HCT116 (cell line): ENCODE measurements around the gene DAPK2. TPM values are rescaled to one million over a fixed set of nuclear protein-coding genes. Genes with fewer than 3 reads are reported as not detected.

ENCODE experiments used
- ATAC-seq: fragments of 200-7000 bp; cut with Tn5 transposase; 2 replicates; pipeline ENCODE4 v1.9.1; 2020; ENCODE audit warnings: mild to moderate bottlenecking, moderate library complexity
- BruUV-seq: library from RNA; stranded (reverse); fragments of 400-500 nt; replicated peaks from 2 replicates; lab custom pipeline; 2021; lab: Mats Ljungman, UMichigan
- CTCF ChIA-PET: fragments of 300-600 bp; sonication (Branson Sonifier 250); formaldehyde crosslinking; loops from one replicate; lab custom pipeline; 2021; ENCODE audit warnings: antibody characterized with exemption; lab: Charles Lee
- POLR2A ChIA-PET: fragments of 300-600, 350-600 bp; sonication (Branson Sonifier 250); formaldehyde crosslinking; loops from one replicate; lab custom pipeline; 2021; ENCODE audit warnings: antibody characterized with exemption; lab: Charles Lee
- RAD21 ChIA-PET, 2 experiments: fragments of 300-600 bp; sonication (Branson Sonifier 250); formaldehyde crosslinking; loops; one replicate each; lab custom pipeline; 2023; ENCODE audit warnings: low total read pairs in 2 of 2; ENCODE audit not compliant: uncharacterized antibody in 2 of 2, unreplicated experiment in 2 of 2, low non-redundant PET in 1 of 2; lab: Charles Lee
- DNase-seq: peaks from one replicate; pipeline ENCODE4 v3.0.0-alpha.2; 2010; ENCODE audit warnings: low read depth, low spot score
- H2AFZ ChIP-seq: fragments of 200-600 bp; shearing (Covaris generic), sonication (generic); 2 replicates; pipeline ENCODE4 v1.6.1; 2017; ENCODE audit warnings: low read depth, mixed run types, mixed read lengths, antibody characterized with exemption, low read length; ENCODE audit not compliant: poor library complexity, severe bottlenecking
- H3K27ac ChIP-seq: 2 replicates; pipeline ENCODE4 v1.5.1; 2012; ENCODE audit warnings: low read depth, low read length
- H3K27me3 ChIP-seq: fragments of 200-600 bp; sonication (generic); 2 replicates; pipeline ENCODE4 v1.6.1; 2016; ENCODE audit warnings: mixed run types, low read length, mixed read lengths; ENCODE audit not compliant: insufficient read depth
- H3K36me3 ChIP-seq, 2 experiments: fragments of 200-500 bp in 1 of 2; fragments of 200-600 bp in 1 of 2; sonication (Bioruptor generic) in 1 of 2; sonication (generic) in 1 of 2; 2 replicates each; pipeline versions ENCODE4 v1.5.1 to v1.6.1; 2014 to 2016; ENCODE audit warnings: low read length in 2 of 2, inconsistent platforms in 1 of 2, mixed read lengths in 1 of 2, mixed run types in 1 of 2; ENCODE audit not compliant: insufficient read depth in 2 of 2, control insufficient read depth in 1 of 2
- H3K4me1 ChIP-seq, 2 experiments: fragments of 200-600 bp in 1 of 2; sonication (generic) in 1 of 2; 2 replicates each; pipeline versions ENCODE4 v1.5.1 to v1.6.1; 2012 to 2017; ENCODE audit warnings: low read length in 2 of 2, inconsistent platforms in 1 of 2, mild to moderate bottlenecking in 1 of 2, mixed read lengths in 1 of 2, mixed run types in 1 of 2, moderate library complexity in 1 of 2; ENCODE audit not compliant: insufficient read depth in 2 of 2, control insufficient read depth in 1 of 2
- H3K4me2 ChIP-seq: fragments of 200-600 bp; sonication (generic); 2 replicates; pipeline ENCODE4 v1.6.1; 2017; ENCODE audit warnings: mixed run types, low read length, mixed read lengths
- H3K4me3 ChIP-seq, 2 experiments: fragments of 200-600 bp in 1 of 2; sonication (generic) in 1 of 2; replicated peaks in 1 of 2; 2 replicates each; pipeline ENCODE4 v1.5.1; 2011 to 2016; ENCODE audit warnings: low read length in 2 of 2, control low read depth in 1 of 2, low read depth in 1 of 2, mild to moderate bottlenecking in 1 of 2, mixed read lengths in 1 of 2, mixed run types in 1 of 2
- H3K79me2 ChIP-seq: fragments of 200-600 bp; sonication (generic); 2 replicates; pipeline ENCODE4 v1.6.1; 2017; ENCODE audit warnings: mild to moderate bottlenecking, mixed run types, low read length, moderate library complexity, mixed read lengths; ENCODE audit not compliant: insufficient read depth
- H3K9ac ChIP-seq: fragments of 200-600 bp; sonication (generic); 2 replicates; pipeline ENCODE4 v1.6.1; 2016; ENCODE audit warnings: low read length, mixed read lengths
- H3K9me2 ChIP-seq: fragments of 200-600 bp; sonication (generic), shearing (Covaris generic); 2 replicates; pipeline ENCODE4 v1.6.1; 2017; ENCODE audit warnings: mixed run types, mild to moderate bottlenecking, moderate library complexity; ENCODE audit not compliant: insufficient read depth
- H3K9me3 ChIP-seq, 2 experiments: fragments of 200-500 bp in 1 of 2; fragments of 200-600 bp in 1 of 2; sonication (Bioruptor generic) in 1 of 2; sonication (generic) in 1 of 2; 2 replicates each; pipeline ENCODE4 v1.6.1; 2014 to 2017; ENCODE audit warnings: low read length in 2 of 2, mixed read lengths in 2 of 2, inconsistent platforms in 1 of 2, low read depth in 1 of 2, mild to moderate bottlenecking in 1 of 2, mixed run types in 1 of 2, moderate library complexity in 1 of 2; ENCODE audit not compliant: control insufficient read depth in 1 of 2, insufficient read depth in 1 of 2
- H4K20me1 ChIP-seq: fragments of 200-600 bp; sonication (generic), shearing (Covaris generic); 2 replicates; pipeline ENCODE4 v1.6.1; 2017; ENCODE audit warnings: mixed run types, mild to moderate bottlenecking, moderate library complexity; ENCODE audit not compliant: insufficient read depth
- ATF3 ChIP-seq: IDR thresholded peaks from 2 replicates; pipeline ENCODE4 v1.6.1; 2012
- CEBPB ChIP-seq: IDR thresholded peaks from 2 replicates; pipeline ENCODE4 v1.6.1; 2012; ENCODE audit warnings: low read depth
- EZH2 ChIP-seq: fragments of 200-600 bp; sonication (generic); IDR thresholded peaks from 2 replicates; pipeline ENCODE4 v1.6.1; 2017; ENCODE audit warnings: antibody characterized with exemption, mixed run types
- MAX ChIP-seq: IDR thresholded peaks from 2 replicates; pipeline ENCODE4 v1.6.1; 2012
- RAD21 ChIP-seq: IDR thresholded peaks from 2 replicates; pipeline ENCODE4 v1.6.1; 2012; ENCODE audit warnings: low read depth, mild to moderate bottlenecking
- REST ChIP-seq: IDR thresholded peaks from 2 replicates; pipeline ENCODE4 v1.6.1; 2012; ENCODE audit warnings: low read depth
- SIN3A ChIP-seq: IDR thresholded peaks from 2 replicates; pipeline ENCODE4 v1.6.1; 2012; ENCODE audit warnings: low read depth
- SRF ChIP-seq: IDR thresholded peaks from 2 replicates; pipeline ENCODE4 v1.6.1; 2012; ENCODE audit warnings: low read depth
- TCF7L2 ChIP-seq: IDR thresholded peaks from 2 replicates; pipeline ENCODE4 v1.7.0; 2011; ENCODE audit warnings: borderline replicate concordance, inconsistent platforms; ENCODE audit not compliant: insufficient read depth, insufficient read length; ENCODE audit errors: extremely low read depth
- ZBTB33 ChIP-seq: IDR thresholded peaks from 2 replicates; pipeline ENCODE4 v1.6.1; 2011; ENCODE audit warnings: mild to moderate bottlenecking, low read length, moderate library complexity; ENCODE audit not compliant: insufficient replicate concordance; ENCODE audit errors: extremely low read depth
- intact Hi-C: fragments of 100-400 bp; cut with micrococcal nuclease; formaldehyde crosslinking; loops from 2 replicates; pipeline ENCODE4 v1.10.0; 2022
- total RNA-seq: library from RNA; stranded (reverse); gene quantifications from one replicate; pipeline ENCODE4 v1.2.1, GENCODE V29; 2021; ENCODE audit not compliant: unreplicated experiment

DAPK2 gene
- total RNA-seq, 1 experiment from 2014 or later = 4.8 TPM

GRCh38 chr15:63877713-63878271, 168.5 kb downstream of the DAPK2 start:
- Histone ChIP-seq H3K79me2 (no peaks in the 10 kb centered on the region), H3K9me2 (no peaks in the 10 kb centered on the region), H2AFZ (no peak overlapping the region), H3K4me2 (no peak overlapping the region), H3K27ac (no peak overlapping the region), H3K9me3 (no peaks in the 10 kb centered on the region), H4K20me1 (no peaks in the 10 kb centered on the region), H3K4me1 (peaks cover 13 to 38% of the 10 kb centered on the region in 2 experiments), H3K9ac (no peak overlapping the region), H3K4me3 (no peak overlapping the region), H3K36me3 (no peaks in the 10 kb centered on the region), H3K27me3 (no peaks in the 10 kb centered on the region)
- POLR2A ChIA-PET = no interaction called here
- CTCF ChIA-PET = no interaction called here
- intact Hi-C loops = no loop called here
- DNase-seq = no peak
- TF ChIP-seq ATF3 (no peak), SRF (no peak), ZBTB33 (no peak), EZH2 (no peak), RAD21 (no peak), SIN3A (no peak), MAX (no peak), CEBPB (no peak), TCF7L2 (no peak), REST (no peak)
- no TSS peak for BruUV-seq
- RAD21 ChIA-PET = interaction anchor here in 1 of 2 experiments (0.5 kb wide), 1 partner anchor 954 kb away, joined by 3 read pairs; no protein-coding TSS in a partner anchor
- no peak for ATAC-seq
